Fibroblast of villous mesenchyme (primary cell): ENCODE results near the gene KIF14. TPM values are rescaled to one million over a fixed set of nuclear protein-coding genes. Genes with fewer than 3 reads are reported as not detected.
A peak's percentile ranks its signal among the peaks of the same experiment; 100 is the strongest.
"Not testable (repeated sequence)": the region's sequence is repeated elsewhere in the genome, so short reads cannot be mapped to it uniquely, and the experiment has no call there.

ENCODE experiments used
- DNase-seq: peaks from one replicate; pipeline ENCODE4 v3.0.0-alpha.2; 2010; ENCODE audit warnings: low read depth
- H3K4me3 ChIP-seq: 2 replicates; pipeline ENCODE4 v1.5.1; 2011; ENCODE audit warnings: low read depth, mild to moderate bottlenecking, low read length
- CTCF ChIP-seq: IDR thresholded peaks from 2 replicates; pipeline ENCODE4 v1.5.1; 2012; ENCODE audit warnings: low read depth, mild to moderate bottlenecking, low read length; ENCODE audit not compliant: insufficient read depth
- total RNA-seq: library from RNA; depleted of rRNA; stranded (reverse); fragments of >200 nt; gene quantifications from 2 replicates; pipeline ENCODE4 v1.2.3, GENCODE V29; 2012

KIF14 gene
- total RNA-seq, 1 donor = 14.2 TPM

- H3K4me3 ChIP-seq = no peak overlapping the region
- peak; percentile 59 for DNase-seq
- peak; percentile 71 for TF ChIP-seq CTCF
These were observed 61.6 kb downstream of the KIF14 start for GRCh38 chr1:200558866-200559459.

- H3K4me3 ChIP-seq = no peak overlapping the region
- no peak for TF ChIP-seq CTCF
- DNase-seq = no peak
These were observed 64.5 kb downstream of the KIF14 start for GRCh38 chr1:200556002-200556401.

GRCh38 chr1:200552737-200553136 lies 67.8 kb downstream of the KIF14 start:
- not testable (repeated sequence) for DNase-seq, H3K4me3 ChIP-seq

GRCh38 chr1:200550367-200550766 lies 70.2 kb downstream of the KIF14 start:
- DNase-seq = peak; percentile 5
- H3K4me3 ChIP-seq = no peak overlapping the region
- no peak for TF ChIP-seq CTCF

- H3K4me3 ChIP-seq = no peak overlapping the region
- no peak for TF ChIP-seq CTCF
- DNase-seq = no peak
These were observed 73.2 kb downstream of the KIF14 start for GRCh38 chr1:200547386-200547785.

- DNase-seq = no peak
- H3K4me3 ChIP-seq = no peak overlapping the region
These were observed 74.0 kb downstream of the KIF14 start for GRCh38 chr1:200546577-200546976.

GRCh38 chr1:200542162-200542561 lies 78.4 kb downstream of the KIF14 start:
- H3K4me3 ChIP-seq = no peak overlapping the region
- no peak for TF ChIP-seq CTCF
- DNase-seq = no peak

More at GRCh38 chr1:200546577-200546976, 74.0 kb downstream of the KIF14 start:
- TF ChIP-seq CTCF = no peak
